Lung (tissue), 12 donors: Measurements from ENCODE around the gene PHLDB2. TPM values are rescaled to one million over a fixed set of nuclear protein-coding genes. Genes with fewer than 3 reads are reported as not detected.

Experiments used
- ATAC-seq: fragments of 200-7000 bp; cut with Tn5 transposase; one replicate; pipeline ENCODE4 v1.9.1; 2020; ENCODE audit warnings: moderate number of reproducible peaks; ENCODE audit not compliant: insufficient read depth, low FRiP score
- DNase-seq, 3 donors: peaks; one replicate each; pipeline ENCODE4 v3.0.0-alpha.2; 2013 to 2017
- H3K27ac ChIP-seq, 2 donors: one replicate each; pipeline ENCODE4 v1.5.1; 2013; ENCODE audit warnings: mild to moderate bottlenecking in 2 of 2, moderate library complexity in 2 of 2, control low read depth in 1 of 2, inconsistent platforms in 1 of 2, low read depth in 1 of 2, low read length in 1 of 2
- H3K27me3 ChIP-seq, 3 donors: one replicate each; pipeline ENCODE4 v1.5.1; 2013; ENCODE audit warnings: low read length in 2 of 3; ENCODE audit not compliant: control insufficient read depth in 3 of 3, insufficient read depth in 3 of 3
- H3K36me3 ChIP-seq, 4 donors: one replicate each; pipeline ENCODE4 v1.5.1; 2013; ENCODE audit warnings: low read length in 4 of 4, mild to moderate bottlenecking in 1 of 4, moderate library complexity in 1 of 4; ENCODE audit not compliant: control insufficient read depth in 4 of 4, insufficient read depth in 4 of 4
- H3K4me1 ChIP-seq, 5 donors: one replicate each; pipeline ENCODE4 v1.5.1; 2013; ENCODE audit warnings: low read length in 5 of 5, mild to moderate bottlenecking in 2 of 5, moderate library complexity in 1 of 5; ENCODE audit not compliant: control insufficient read depth in 5 of 5, insufficient read depth in 5 of 5
- H3K4me3 ChIP-seq: one replicate; pipeline ENCODE4 v1.5.1; 2013; ENCODE audit warnings: mild to moderate bottlenecking, control low read depth, moderate library complexity
- H3K9ac ChIP-seq, 2 donors: one replicate each; pipeline ENCODE4 v1.5.1; 2013; ENCODE audit warnings: low read length in 2 of 2, control low read depth in 1 of 2; ENCODE audit not compliant: insufficient read depth in 1 of 2
- H3K9me3 ChIP-seq, 4 donors: one replicate each; pipeline ENCODE4 v1.5.1; 2013; ENCODE audit warnings: low read length in 3 of 4, mild to moderate bottlenecking in 1 of 4, moderate library complexity in 1 of 4; ENCODE audit not compliant: control insufficient read depth in 4 of 4, insufficient read depth in 3 of 4
- WGBS, 2 donors: extraction: QIAGEN DNeasy Blood & Tissue Kit; methylation state at CpG; one replicate each; pipeline ENCODE4 v1.1.7; 2013; 5-methylcytosine and 5-hydroxymethylcytosine counted together
- polyA plus RNA-seq, 2 donors: library from polyadenylated mRNA; stranded (reverse); fragments of 200-250 nt; gene quantifications; one replicate each; pipeline ENCODE4 v1.2.1, GENCODE V29; 2013
- total RNA-seq, 2 donors: library from RNA; depleted of rRNA in 1 of 2; stranded (reverse); fragments of >200 nt in 1 of 2; gene quantifications; one replicate each; pipeline ENCODE4 v1.2.1, GENCODE V29; 2014 to 2021
- TF ChIP-seq, protein P1 (sequence below): IDR thresholded peaks from 2 replicates; pipeline ENCODE4 v1.5.1; 2012; ENCODE audit warnings: mild to moderate bottlenecking; ENCODE audit errors: control extremely low read depth, extremely low read depth
- donor health status: control.
- donor health status: control.
- donor health status: Bipolar disorder and iron deficiency.
- donor health status: healthy.
- donor health status: DM: yes; HTN: yes; CAD: no.

Gene PHLDB2
- total and polyA plus RNA-seq, 4 donors = 14.4 to 58.1 (median 26.7) TPM

DNA sequence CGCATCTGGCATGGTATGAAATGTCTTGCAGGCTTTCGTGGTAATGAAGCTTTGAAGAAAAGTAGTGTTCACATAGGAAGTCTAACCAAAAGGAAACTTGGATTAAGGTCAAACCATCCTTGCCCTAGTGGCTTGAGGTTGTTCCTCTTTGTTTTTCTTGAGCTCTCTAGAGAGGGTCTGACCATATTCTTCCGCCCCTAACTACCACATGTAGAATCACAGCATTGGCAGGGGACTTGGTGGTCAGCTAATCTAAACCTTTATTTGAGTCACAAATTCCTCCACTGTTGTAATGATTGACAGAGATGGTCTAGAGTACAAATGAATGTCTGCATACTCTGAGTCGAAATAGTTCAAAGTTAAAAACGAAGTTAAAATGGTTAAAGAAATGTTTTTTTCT, 39.1 kb upstream of the PHLDB2 start:
- Histone ChIP-seq H3K27me3 (no peaks in the 10 kb centered on the region), H3K4me1 (peaks cover 0 to 16% (median 0%) of the 10 kb centered on the region in 5 donors), H3K27ac (no peak overlapping the region), H3K9me3 (peaks cover 0 to 7% (median 1%) of the 10 kb centered on the region in 4 donors), H3K9ac (no peak overlapping the region), H3K36me3 (no peaks in the 10 kb centered on the region), H3K4me3 (no peak overlapping the region)
- TF ChIP-seq, protein P1, sequence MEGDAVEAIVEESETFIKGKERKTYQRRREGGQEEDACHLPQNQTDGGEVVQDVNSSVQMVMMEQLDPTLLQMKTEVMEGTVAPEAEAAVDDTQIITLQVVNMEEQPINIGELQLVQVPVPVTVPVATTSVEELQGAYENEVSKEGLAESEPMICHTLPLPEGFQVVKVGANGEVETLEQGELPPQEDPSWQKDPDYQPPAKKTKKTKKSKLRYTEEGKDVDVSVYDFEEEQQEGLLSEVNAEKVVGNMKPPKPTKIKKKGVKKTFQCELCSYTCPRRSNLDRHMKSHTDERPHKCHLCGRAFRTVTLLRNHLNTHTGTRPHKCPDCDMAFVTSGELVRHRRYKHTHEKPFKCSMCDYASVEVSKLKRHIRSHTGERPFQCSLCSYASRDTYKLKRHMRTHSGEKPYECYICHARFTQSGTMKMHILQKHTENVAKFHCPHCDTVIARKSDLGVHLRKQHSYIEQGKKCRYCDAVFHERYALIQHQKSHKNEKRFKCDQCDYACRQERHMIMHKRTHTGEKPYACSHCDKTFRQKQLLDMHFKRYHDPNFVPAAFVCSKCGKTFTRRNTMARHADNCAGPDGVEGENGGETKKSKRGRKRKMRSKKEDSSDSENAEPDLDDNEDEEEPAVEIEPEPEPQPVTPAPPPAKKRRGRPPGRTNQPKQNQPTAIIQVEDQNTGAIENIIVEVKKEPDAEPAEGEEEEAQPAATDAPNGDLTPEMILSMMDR = no peak
- WGBS, 2 donors = 90 to 92% methylated on average over 5 of the region's 5 CpGs
- no peak for DNase-seq
- ATAC-seq = no peak

DNA sequence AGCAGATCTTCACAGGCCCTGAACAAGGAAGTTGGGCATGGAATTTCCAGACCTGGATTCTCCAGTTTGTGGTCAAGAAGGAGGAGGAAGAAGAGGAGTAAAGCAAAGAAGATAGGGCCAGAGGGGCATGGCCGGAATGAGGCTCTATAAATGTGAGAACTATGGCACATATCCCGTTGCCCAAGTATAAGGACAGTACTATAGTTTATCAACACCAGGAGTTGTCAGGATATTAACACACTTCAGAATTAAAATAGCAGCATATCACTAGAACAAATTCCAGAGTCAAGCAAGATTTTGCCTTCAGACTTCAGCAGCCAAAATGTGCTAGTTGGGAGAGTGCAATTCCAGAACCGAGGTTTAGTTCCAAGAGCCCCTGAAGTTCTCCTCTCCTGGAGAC, 38.4 kb upstream of the PHLDB2 start:
- no peak overlapping the region for H3K4me3 ChIP-seq
- TF ChIP-seq, protein P1 = no peak

DNA sequence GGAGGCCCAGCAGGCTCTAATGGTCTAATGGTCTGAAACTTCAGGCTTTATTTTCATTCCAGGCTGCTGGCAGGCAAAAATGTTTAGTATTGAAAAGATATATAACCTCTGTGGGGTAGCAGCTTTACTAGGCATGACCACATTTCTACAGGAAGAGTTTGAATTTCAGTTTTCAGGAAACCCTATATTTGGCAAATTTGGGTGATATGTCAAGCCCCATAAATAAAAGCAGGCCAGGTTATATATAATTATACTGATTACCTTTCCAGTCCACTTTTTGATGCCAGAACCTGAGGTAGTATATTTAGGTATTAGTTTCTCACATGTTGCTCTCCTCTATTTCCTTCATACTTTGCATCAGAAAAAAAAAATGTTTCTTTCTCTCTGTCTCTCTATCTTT, 37.2 kb upstream of the PHLDB2 start:
- TF ChIP-seq, protein P1 = no peak
- no peaks in the 10 kb centered on the region for H3K27me3 ChIP-seq
- H3K4me1 ChIP-seq = peaks cover 0 to 16% (median 0%) of the 10 kb centered on the region in 5 donors
- no peak for DNase-seq
- H3K9me3 ChIP-seq = peaks cover 0 to 3% (median under 1%) of the 10 kb centered on the region in 4 donors
- no peak overlapping the region for H3K9ac ChIP-seq
- no peaks in the 10 kb centered on the region for H3K36me3 ChIP-seq
- peak overlapping the region in 1 of 2 donors; percentile 81 for H3K27ac ChIP-seq
- ATAC-seq = no peak
- H3K4me3 ChIP-seq = no peak overlapping the region

More for the DNA sequence above, 38.4 kb upstream of the PHLDB2 start:
- no peaks in the 10 kb centered on the region for H3K27me3 ChIP-seq
- H3K9ac ChIP-seq = no peak overlapping the region
- H3K9me3 ChIP-seq = peaks cover 0 to 7% (median 1%) of the 10 kb centered on the region in 4 donors
- DNase-seq = no peak
- no peaks in the 10 kb centered on the region for H3K36me3 ChIP-seq
- peak overlapping the region in 1 of 2 donors; percentile 81 for H3K27ac ChIP-seq
- 93 to 95% methylated on average over 3 of the region's 3 CpGs for WGBS, 2 donors
- H3K4me1 ChIP-seq = peaks cover 0 to 16% (median 0%) of the 10 kb centered on the region in 5 donors
- ATAC-seq = no peak

DNA sequence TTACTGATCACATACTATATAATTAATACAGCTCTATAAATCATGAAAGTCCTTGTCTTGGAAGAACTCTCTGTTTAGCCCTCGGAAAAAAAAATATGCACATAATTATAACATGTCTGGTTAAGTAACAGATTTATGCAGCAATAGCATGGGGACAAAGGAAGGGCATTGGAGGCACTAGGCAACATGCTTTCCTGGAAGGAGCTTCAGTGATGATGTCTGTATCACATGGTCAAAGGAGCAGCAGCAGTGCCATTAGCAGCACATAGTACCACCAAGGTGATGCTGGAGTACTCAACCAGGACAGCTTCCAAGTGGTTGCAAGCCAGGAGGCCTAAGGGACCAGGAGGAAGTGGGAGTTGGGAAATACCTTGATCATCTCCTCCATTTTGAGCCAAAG, 36.3 kb upstream of the PHLDB2 start:
- no peaks in the 10 kb centered on the region for H3K36me3 ChIP-seq
- H3K9ac ChIP-seq = no peak overlapping the region
- H3K27me3 ChIP-seq = no peaks in the 10 kb centered on the region
- ATAC-seq (no peak), DNase-seq (no peak)
- H3K4me1 ChIP-seq = peaks cover 0 to 16% (median 0%) of the 10 kb centered on the region in 5 donors
- no peak overlapping the region for H3K27ac ChIP-seq
- no peak overlapping the region for H3K4me3 ChIP-seq
- WGBS, 2 donors = 94 to 97% methylated on average over 1 of the region's 1 CpG
- TF ChIP-seq, protein P1 = no peak
- H3K9me3 ChIP-seq = peaks cover 0 to 3% (median under 1%) of the 10 kb centered on the region in 4 donors
